Neuron (in vitro differentiated cells): ENCODE data around the gene BMPR1A.

Experiments used
- H2AFZ ChIP-seq: one replicate; pipeline ENCODE4 v1.6.1; 2013; ENCODE audit warnings: low read depth, mild to moderate bottlenecking, inconsistent platforms, low read length, moderate library complexity
- H3K27me3 ChIP-seq: one replicate; pipeline ENCODE4 v1.6.1; 2013; ENCODE audit warnings: low read length; ENCODE audit not compliant: insufficient read depth
- H3K36me3 ChIP-seq: one replicate; pipeline ENCODE4 v1.6.1; 2013; ENCODE audit warnings: low read length; ENCODE audit not compliant: insufficient read depth
- H3K4me1 ChIP-seq: one replicate; pipeline ENCODE4 v1.6.1; 2013; ENCODE audit warnings: low read length; ENCODE audit not compliant: insufficient read depth
- H3K4me3 ChIP-seq: 2 replicates; pipeline ENCODE4 v1.5.1; 2013; ENCODE audit warnings: mild to moderate bottlenecking, low read length, moderate library complexity
- H3K9me3 ChIP-seq: one replicate; pipeline ENCODE4 v1.6.1; 2013; ENCODE audit warnings: low read length

The BMPR1A gene

DNA sequence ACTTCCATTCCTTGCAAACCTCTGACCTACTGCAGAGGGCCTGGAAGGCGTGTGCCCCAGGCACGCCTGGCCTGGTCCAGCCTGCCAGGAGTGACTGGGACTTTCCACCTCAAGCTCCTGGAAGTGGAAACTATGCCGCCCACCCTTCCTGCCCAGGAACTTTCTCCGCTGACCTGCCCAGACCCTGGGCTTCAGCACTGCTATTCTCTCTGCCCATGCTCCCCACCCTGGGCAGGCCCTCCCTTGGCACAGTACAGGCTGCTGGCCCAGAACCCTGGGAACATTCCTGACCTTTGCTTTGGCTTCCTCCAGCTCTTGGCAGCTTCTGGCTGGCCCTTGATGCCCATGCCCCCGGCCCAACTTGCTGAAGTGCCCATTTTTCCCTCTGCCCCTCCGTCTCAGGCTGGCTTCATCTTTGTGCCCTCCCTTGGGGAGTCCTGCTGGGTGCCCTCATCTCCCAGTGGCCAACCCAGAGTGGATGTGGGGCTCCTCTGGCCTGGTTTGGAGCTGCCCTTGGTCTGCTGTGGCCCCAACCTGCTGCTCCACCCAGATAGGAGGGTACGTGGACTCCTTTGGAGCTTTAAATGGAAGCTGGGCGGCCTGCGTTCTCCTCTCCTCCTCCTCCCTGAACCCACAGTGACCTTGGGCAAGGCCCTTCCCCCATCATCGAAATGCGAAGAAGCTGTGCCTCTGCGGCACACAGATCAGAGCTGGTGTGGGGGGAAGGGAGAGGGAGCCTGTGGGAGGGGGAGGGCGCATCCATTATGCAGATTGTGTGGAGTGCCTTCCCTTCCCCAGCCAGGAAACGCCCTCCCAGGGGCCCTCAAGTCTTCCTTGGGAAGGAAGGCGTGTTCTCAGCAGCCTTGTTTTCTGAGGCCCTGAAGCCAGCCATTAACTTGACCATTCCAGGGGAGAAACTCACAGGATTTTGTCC lies 197.6 kb downstream of the BMPR1A start:
- Histone ChIP-seq H3K36me3 (no peaks in the 10 kb centered on the region), H2AFZ (peak overlapping the region; percentile 54), H3K4me1 (peaks cover 27% of the 10 kb centered on the region), H3K9me3 (peaks cover 3% of the 10 kb centered on the region), H3K4me3 (no peak overlapping the region), H3K27me3 (no peaks in the 10 kb centered on the region)

DNA sequence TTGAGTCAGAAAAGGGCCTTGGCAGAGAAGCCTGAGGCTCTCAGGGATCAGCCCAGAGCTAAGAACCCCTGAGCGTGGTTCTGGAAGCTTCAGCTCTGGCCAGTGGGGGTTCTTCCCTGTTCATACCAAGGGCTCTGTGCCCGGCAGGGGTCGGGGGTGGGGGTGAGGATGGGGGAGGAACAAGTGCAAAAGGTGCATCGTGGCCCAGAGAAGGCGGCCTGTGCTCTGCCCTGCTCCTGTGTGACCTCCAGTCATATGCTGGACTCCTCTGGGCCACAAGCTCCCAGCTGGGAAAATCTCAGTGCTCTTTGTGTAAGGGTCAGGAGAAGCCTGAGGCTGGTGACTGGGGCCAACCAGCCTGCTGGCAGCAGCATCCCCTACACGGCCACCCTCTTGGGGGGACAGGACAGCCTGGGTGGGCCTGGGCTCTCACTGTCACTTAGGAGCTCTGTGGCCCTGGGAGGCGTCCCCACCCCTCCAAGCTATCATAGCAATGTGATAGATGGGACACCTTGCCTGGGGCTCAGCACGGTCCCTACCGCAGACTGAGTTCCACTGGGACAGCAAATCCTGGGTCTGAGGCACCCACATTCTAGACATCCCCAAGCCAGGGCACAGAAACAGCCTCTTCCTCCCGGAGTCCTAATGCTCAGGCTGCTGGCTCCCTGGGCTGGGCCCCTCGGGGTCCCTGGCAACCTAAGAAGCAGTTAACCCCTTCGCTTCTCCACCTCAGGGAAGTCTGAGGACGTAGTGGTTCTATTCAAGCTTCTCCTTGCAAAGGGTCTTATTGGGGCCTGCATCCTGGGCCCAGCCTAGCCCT lies 198.5 kb downstream of the BMPR1A start:
- H3K4me1 ChIP-seq = peaks cover 32% of the 10 kb centered on the region
- no peak overlapping the region for H3K4me3 ChIP-seq
- no peaks in the 10 kb centered on the region for H3K36me3 ChIP-seq
- no peaks in the 10 kb centered on the region for H3K27me3 ChIP-seq
- peaks cover 3% of the 10 kb centered on the region for H3K9me3 ChIP-seq
- H2AFZ ChIP-seq = no peak overlapping the region

DNA sequence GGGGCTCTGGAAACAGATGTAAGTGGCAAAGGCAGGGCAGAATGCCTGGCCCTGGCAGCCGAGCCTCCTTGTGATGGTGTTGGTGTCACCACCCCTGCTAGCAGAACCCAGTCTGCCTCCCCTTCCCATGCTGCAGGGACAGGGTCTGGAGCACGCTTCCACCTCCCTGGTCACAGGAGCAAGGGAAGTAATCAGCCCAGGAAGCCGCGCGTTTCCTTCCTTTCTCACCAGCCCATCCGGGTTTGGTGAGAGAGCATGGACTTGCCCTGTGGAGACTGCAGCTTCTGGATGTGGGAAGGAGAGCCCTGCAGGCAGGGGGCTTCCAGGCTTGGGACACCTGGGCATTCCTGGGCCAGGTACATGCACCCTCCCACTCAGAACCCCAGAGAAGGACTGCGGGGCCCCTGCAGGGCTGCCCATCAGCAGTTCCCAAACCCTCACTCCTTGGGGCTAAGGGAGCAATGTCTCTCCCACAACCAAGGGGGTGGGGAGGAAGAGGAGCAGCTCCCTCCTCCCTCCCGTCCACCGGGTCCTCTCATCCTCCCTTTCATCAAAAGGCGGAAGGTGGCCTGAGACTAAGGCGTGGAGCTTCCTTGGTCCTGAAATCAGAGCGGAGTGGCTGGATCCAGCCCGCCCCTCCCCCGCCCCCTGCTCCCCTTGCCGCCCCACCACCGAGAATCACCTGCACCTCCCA lies 199.2 kb downstream of the BMPR1A start:
- Histone ChIP-seq H3K36me3 (no peaks in the 10 kb centered on the region), H3K4me1 (peaks cover 32% of the 10 kb centered on the region), H3K9me3 (peaks cover 3% of the 10 kb centered on the region), H3K27me3 (no peaks in the 10 kb centered on the region), H2AFZ (no peak overlapping the region), H3K4me3 (no peak overlapping the region)

DNA sequence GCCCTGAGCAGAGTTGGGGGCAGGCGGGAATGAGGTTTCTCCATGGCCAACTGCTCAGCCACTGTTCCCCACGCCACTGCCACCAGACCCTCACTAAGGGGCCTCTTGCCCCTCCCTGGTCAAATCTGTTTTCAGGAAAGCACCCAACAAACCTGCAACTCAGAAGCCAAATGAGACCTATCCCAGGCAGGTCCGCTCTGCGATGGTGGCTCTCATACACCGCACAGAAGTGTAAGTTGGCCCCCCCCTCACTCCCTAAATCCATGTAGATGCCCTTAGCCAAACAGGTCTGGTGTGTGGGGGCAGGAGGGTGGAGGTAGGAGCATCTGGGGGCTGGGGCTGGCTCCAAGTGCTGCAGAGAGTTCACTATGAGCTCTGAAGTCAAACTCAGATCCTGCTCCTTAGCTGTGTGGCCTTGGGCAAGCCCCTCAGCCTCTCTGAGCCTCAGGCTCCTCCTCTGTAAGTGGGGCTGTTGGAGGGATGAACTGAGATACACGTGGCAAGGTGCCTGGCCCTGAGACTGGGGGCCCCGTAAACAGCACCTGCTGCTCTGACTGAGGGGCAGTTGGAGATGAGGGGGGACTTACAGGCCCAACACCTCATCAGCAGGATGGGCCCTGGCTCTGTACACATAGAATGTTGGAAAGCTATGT lies 199.9 kb downstream of the BMPR1A start:
- Histone ChIP-seq H3K4me1 (peaks cover 32% of the 10 kb centered on the region), H2AFZ (no peak overlapping the region), H3K27me3 (no peaks in the 10 kb centered on the region), H3K4me3 (no peak overlapping the region), H3K36me3 (no peaks in the 10 kb centered on the region), H3K9me3 (peaks cover 3% of the 10 kb centered on the region)

DNA sequence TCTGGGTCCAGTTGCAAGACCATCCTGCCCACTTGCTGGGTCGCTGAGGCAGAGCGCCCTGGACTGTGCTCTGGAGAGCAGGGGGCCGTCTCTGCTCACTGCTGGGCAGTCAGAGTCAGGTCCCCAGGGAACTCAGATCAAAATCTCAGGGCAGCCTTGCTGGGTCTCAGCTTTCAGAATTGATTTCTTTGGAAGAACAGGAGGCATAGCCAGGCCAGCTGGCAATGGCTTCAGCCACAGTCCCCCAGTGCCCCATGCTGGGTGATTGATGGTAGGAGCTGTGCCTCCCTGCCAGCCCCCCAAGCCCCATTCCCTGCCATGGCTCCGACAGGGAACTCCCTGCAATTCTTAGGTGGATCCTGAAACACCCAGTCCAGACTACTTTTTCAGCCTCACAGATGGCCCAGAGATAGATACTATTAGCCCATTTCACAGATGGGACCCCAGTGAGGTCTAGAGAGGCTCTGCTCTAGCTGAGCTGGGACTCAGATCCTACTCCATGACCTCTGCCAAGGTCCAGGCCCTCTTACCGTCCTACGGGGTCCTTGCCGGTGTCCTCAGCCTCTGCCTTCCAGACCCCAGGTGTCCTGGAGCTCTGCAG lies 200.5 kb downstream of the BMPR1A start:
- no peak overlapping the region for H3K4me3 ChIP-seq
- no peaks in the 10 kb centered on the region for H3K36me3 ChIP-seq
- H2AFZ ChIP-seq = no peak overlapping the region
- H3K27me3 ChIP-seq = no peaks in the 10 kb centered on the region
- peaks cover 32% of the 10 kb centered on the region for H3K4me1 ChIP-seq
- peaks cover 3% of the 10 kb centered on the region for H3K9me3 ChIP-seq

DNA sequence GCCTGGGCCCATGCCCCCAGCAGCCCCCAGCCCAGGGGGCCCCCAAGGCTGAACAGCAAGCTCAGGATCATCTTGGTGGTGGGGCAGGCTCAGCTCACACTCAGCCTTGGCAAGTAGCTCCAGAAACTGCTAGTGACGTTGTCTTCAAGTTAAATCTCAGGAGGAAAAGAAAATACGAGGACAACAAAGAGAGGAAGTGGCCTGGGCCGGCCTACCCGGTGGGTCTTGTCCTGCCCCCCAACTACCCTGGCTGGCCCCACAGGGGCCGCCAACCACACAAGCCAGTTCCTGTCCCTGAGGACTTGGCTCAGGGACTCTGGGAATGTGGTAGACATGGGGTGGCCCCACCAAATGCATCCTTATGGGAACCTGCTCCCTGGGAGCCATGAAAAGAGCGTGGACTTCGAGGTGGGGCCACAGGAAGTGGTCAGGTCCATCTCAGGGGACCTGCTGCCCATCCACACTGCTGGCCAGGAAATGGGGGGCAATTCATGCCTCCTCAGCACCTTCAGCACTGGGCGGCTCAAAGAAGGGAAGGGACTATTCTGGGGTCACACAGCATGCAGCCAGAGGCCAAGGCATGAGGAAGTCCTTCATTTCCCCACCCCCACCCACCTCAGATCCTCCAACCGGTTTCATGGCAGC lies 201.2 kb downstream of the BMPR1A start, which contains the start of gene MMRN2:
TSS of gene MMRN2 (minus strand) at position 145 of the 645 bp plus-strand sequence. CDS start at position 71, 74 bp downstream.
- peaks cover 32% of the 10 kb centered on the region for H3K4me1 ChIP-seq
- H3K4me3 ChIP-seq = no peak within 1 kb of the TSS
- no peaks in the 10 kb centered on the region for H3K27me3 ChIP-seq
- no peak within 1 kb of the TSS for H2AFZ ChIP-seq
- no peaks in the 10 kb centered on the region for H3K36me3 ChIP-seq
- no peaks in the 10 kb centered on the region for H3K9me3 ChIP-seq

DNA sequence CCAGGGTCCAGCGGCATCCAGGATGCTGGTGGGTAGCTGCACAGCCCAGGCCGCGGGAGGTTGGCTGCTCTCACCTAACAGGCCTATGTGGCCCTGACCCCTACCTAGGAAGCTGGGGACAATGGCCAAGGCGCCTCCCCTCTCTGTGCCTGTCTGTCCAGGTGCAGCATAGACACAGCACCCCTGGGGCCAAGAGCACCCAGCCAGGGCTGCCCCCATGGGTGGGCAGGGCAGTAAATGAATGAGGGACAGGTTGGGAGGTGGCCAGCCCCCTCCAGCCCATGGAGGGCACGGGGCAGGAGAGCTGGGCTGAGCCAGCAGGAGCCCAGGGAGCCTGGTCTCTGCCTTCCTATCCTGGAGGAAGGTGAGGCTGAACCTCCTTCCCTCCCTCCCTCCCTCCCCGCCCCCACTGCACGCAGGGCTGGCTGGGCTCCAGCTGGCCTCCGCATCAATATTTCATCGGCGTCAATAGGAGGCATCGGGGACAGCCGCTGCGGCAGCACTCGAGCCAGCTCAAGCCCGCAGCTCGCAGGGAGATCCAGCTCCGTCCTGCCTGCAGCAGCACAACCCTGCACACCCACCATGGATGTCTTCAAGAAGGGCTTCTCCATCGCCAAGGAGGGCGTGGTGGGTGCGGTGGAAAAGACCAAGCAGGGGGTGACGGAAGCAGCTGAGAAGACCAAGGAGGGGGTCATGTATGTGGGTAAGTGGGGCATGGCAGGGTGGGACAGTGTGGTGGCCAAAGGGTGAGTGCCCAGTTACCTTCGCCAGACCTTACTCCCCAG lies 201.9 kb downstream of the BMPR1A start, which contains the start of gene SNCG:
TSS of gene SNCG (plus strand) at position 484 of the 785 bp plus-strand sequence. CDS start at position 583, 99 bp downstream.
- Histone ChIP-seq H3K27me3 (no peaks in the 10 kb centered on the region), H2AFZ (no peak within 1 kb of the TSS), H3K4me3 (no peak within 1 kb of the TSS), H3K4me1 (peaks cover 32% of the 10 kb centered on the region), H3K9me3 (no peaks in the 10 kb centered on the region), H3K36me3 (no peaks in the 10 kb centered on the region)

DNA sequence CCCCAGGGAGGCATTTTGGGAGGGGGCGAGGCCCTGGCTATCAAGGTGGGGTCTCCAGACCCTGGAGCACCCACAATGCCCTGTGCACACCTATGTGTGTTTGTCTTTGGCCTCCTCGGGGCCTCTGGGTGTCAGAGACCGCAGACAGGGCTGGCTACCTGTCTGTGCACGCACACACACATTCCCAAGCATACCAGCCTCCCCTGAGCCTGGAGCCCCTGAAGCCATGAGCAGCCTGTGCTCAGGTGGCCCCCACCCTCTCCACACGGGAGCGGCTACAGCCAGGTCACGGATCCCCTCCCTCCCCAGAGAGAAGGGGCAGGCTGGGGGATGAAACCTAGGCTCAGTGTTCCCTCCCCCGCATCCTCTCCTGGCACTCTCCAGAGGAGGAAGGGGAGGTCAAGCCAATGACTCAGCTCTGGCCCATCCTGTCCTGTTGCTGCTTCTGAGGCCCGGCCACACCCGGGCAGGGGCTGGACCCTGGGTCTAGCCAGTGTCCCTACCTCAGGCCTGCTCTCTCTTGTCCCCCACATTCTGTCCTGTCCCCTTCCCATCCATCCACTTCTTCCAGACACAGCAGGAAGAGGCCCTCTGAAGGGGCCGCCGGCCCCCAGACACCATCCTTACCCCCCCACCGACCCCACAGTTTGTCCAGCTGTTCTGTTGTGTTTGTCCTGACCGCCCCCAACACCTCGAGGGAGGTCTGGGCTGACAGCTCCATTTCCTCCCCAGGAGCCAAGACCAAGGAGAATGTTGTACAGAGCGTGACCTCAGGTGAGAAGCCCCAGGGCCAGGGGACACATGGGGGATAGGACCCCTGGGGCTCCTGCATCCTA lies 202.7 kb downstream of the BMPR1A start:
- Histone ChIP-seq H3K36me3 (no peaks in the 10 kb centered on the region), H3K4me3 (no peak overlapping the region), H3K9me3 (no peaks in the 10 kb centered on the region), H2AFZ (no peak overlapping the region), H3K27me3 (no peaks in the 10 kb centered on the region), H3K4me1 (peaks cover 24% of the 10 kb centered on the region)

DNA sequence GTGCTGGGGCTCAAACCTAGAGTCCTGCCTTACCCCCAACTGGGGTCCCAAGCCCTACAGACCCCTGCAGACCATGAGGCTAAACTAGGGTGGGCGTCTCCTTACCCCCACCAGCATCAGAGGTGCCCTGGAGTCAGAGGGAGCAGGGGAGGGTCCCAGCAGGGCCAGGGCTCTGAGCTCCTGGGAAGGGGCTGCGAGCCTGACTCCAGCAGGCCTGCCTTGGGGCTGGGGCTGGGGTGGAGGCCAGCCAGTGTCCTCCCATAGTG lies 203.3 kb downstream of the BMPR1A start:
- Histone ChIP-seq H3K9me3 (no peaks in the 10 kb centered on the region), H3K4me3 (no peak overlapping the region), H3K4me1 (peaks cover 19% of the 10 kb centered on the region), H2AFZ (no peak overlapping the region), H3K36me3 (no peaks in the 10 kb centered on the region), H3K27me3 (no peaks in the 10 kb centered on the region)

DNA sequence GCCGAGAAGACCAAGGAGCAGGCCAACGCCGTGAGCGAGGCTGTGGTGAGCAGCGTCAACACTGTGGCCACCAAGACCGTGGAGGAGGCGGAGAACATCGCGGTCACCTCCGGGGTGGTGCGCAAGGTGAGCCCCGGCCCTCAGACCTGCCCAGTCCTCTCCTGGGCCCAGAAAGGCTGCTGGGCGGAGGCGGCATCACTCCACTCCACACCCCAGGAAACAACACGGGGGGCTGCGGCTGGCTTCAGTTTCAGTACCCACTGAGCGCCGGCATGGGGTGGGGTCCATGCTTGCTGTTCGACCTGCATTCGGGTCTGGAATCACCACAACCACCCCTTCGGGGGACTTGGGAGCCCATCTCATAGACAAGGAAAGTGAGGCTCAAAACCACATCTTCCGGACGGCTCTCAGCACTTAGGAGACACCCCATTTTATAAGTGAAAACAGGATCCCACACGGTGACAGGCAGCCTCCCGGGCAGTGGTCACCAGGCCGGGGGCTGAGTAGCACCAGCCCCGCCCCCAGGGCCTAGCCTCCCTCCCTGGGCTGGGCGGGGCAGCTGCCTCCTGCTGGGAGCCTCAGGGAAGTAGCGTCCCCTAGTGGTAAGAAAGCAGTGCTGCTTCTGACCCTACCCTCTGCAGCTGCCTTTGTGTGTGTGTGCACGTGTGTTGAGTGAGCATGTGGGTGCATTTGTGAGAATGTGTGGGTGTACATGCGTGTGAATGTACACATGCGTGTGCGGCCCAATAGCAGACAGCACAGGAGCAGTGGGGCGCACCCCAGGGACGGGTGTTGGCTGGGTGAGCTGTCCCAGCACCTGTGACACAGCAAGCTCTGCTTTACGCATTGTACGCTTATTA lies 203.8 kb downstream of the BMPR1A start:
- no peaks in the 10 kb centered on the region for H3K9me3 ChIP-seq
- no peak overlapping the region for H3K4me3 ChIP-seq

More for the DNA sequence above, 203.8 kb downstream of the BMPR1A start:
- Histone ChIP-seq H3K27me3 (no peaks in the 10 kb centered on the region), H2AFZ (no peak overlapping the region), H3K36me3 (no peaks in the 10 kb centered on the region), H3K4me1 (peaks cover 13% of the 10 kb centered on the region)
